Caco-2 (cell line): ENCODE data around the gene OR4X2. TPM values are rescaled to one million over a fixed set of nuclear protein-coding genes. Genes with fewer than 3 reads are reported as not detected.

ENCODE experiments used
- BruUV-seq: library from RNA; stranded (reverse); fragments of 400-500 nt; replicated peaks from 2 replicates; lab custom pipeline; 2021; lab: Mats Ljungman, UMichigan
- CTCF ChIA-PET: fragments of 300-600 bp; sonication (Branson Sonifier 250); formaldehyde crosslinking; loops from one replicate; lab custom pipeline; 2022; ENCODE audit warnings: antibody characterized with exemption; lab: Charles Lee
- POLR2A ChIA-PET: fragments of 300-600 bp; sonication (Branson Sonifier 250); formaldehyde crosslinking; loops from one replicate; lab custom pipeline; 2022; ENCODE audit warnings: antibody characterized with exemption; lab: Charles Lee
- DNase-seq, 2 experiments: peaks; one replicate each; pipeline versions ENCODE4 v3.0.0 to v3.0.0-alpha.2; 2020 to 2022
- H3K27me3 ChIP-seq: replicated peaks from 2 replicates; pipeline ENCODE4 v1.6.0; 2011; ENCODE audit warnings: low read length; ENCODE audit not compliant: control insufficient read depth, insufficient read depth
- H3K36me3 ChIP-seq: 2 replicates; pipeline ENCODE4 v1.5.1; 2011; ENCODE audit warnings: low read length; ENCODE audit not compliant: control insufficient read depth, insufficient read depth
- H3K4me1 ChIP-seq: fragments of 250-450 bp; sonication (Bioruptor Pico); 2 replicates; pipeline ENCODE4 v1.5.1; 2020; ENCODE audit warnings: mild to moderate bottlenecking
- H3K4me3 ChIP-seq: 2 replicates; pipeline ENCODE4 v1.5.1; 2011; ENCODE audit warnings: low read depth, mild to moderate bottlenecking, control low read depth, low read length
- H3K9me3 ChIP-seq: fragments of 250-450 bp; sonication (Bioruptor Pico); 2 replicates; pipeline ENCODE4 v1.5.1; 2020; ENCODE audit warnings: mild to moderate bottlenecking, moderate library complexity
- H3K27ac Mint-ChIP-seq: one replicate; pipeline ENCODE4 v1.8.0; 2022; ENCODE audit warnings: mixed read lengths; ENCODE audit not compliant: unreplicated experiment
- H3K27me3 Mint-ChIP-seq: one replicate; pipeline ENCODE4 v1.8.0; 2022; ENCODE audit warnings: mixed read lengths; ENCODE audit not compliant: insufficient read depth, unreplicated experiment
- H3K36me3 Mint-ChIP-seq: one replicate; pipeline ENCODE4 v1.8.0; 2022; ENCODE audit warnings: mild to moderate bottlenecking, mixed read lengths; ENCODE audit not compliant: insufficient read depth, unreplicated experiment
- H3K4me1 Mint-ChIP-seq: one replicate; pipeline ENCODE4 v1.8.0; 2022; ENCODE audit warnings: low read depth, mixed read lengths; ENCODE audit not compliant: unreplicated experiment
- H3K4me3 Mint-ChIP-seq: one replicate; pipeline ENCODE4 v1.8.0; 2022; ENCODE audit warnings: mild to moderate bottlenecking, moderate library complexity, mixed read lengths; ENCODE audit not compliant: unreplicated experiment
- H3K9me3 Mint-ChIP-seq: one replicate; pipeline ENCODE4 v1.8.0; 2022; ENCODE audit warnings: mixed read lengths; ENCODE audit not compliant: unreplicated experiment
- intact Hi-C: fragments of 100-400 bp; cut with micrococcal nuclease; formaldehyde crosslinking; loops from one replicate; pipeline ENCODE4 v1.10.0; 2022; ENCODE audit not compliant: unreplicated experiment
- total RNA-seq: library from RNA; stranded (reverse); gene quantifications from 2 replicates; pipeline ENCODE4 v1.2.3, GENCODE V29; 2022
- TF ChIP-seq, protein P1 (sequence below), 2 experiments: fragments of 200-600 bp in 1 of 2; IDR thresholded peaks; 1 replicate in 1 of 2; 2 replicates in 1 of 2; pipeline versions ENCODE4 v1.5.1 to v1.8.0; 2011 to 2022; ENCODE audit warnings: antibody characterized with exemption in 1 of 2, control low read depth in 1 of 2, inconsistent platforms in 1 of 2, low read depth in 1 of 2, low read length in 1 of 2, mild to moderate bottlenecking in 1 of 2, moderate library complexity in 1 of 2; ENCODE audit not compliant: insufficient read depth in 1 of 2, severe bottlenecking in 1 of 2, unreplicated experiment in 1 of 2

OR4X2 gene
- total RNA-seq, 1 experiment from 2014 or later: not detected

DNA sequence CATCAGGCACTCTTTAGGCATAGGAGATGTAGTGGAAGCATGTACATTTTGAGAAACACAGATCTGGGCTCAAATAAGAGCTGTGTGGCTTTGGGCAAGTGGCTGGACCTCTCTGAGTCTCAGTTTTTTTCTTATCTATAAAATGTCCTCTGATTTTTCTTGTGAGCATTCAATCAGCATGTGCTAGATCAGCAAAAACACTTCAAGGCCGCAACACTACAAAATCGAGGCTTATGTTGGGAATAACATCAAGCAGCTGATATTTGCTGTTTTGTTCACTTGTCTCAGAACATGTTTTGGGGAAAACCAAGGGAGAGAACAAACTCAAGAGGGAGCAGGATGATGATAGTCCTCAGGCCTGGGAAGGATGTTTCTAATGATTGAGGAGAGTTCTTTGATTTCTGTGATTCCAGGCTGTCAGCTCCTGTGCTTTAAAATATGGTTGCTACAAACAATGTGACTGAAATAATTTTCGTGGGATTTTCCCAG lies 18.6 kb downstream of the OR4X2 start, which contains the start of gene OR4X1:
TSS of gene OR4X1 (plus strand) at position 439 of the 489 bp plus-strand sequence. CDS start at position 439, 0 bp downstream.
- Mint-ChIP-seq H3K36me3 (no peaks in the 10 kb centered on the region), H3K9me3 (no peaks in the 10 kb centered on the region), H3K27me3 (peaks cover 4% of the 10 kb centered on the region), H3K4me3 (no peak within 1 kb of the TSS), H3K27ac (no peak within 1 kb of the TSS), H3K4me1 (no peaks in the 10 kb centered on the region)
- intact Hi-C loops: no loop called here
- no peaks in the 10 kb centered on the region for H3K9me3 ChIP-seq
- BruUV-seq: no TSS peak
- no peaks in the 10 kb centered on the region for H3K36me3 ChIP-seq
- no peaks in the 10 kb centered on the region for H3K27me3 ChIP-seq
- TF ChIP-seq, protein P1, sequence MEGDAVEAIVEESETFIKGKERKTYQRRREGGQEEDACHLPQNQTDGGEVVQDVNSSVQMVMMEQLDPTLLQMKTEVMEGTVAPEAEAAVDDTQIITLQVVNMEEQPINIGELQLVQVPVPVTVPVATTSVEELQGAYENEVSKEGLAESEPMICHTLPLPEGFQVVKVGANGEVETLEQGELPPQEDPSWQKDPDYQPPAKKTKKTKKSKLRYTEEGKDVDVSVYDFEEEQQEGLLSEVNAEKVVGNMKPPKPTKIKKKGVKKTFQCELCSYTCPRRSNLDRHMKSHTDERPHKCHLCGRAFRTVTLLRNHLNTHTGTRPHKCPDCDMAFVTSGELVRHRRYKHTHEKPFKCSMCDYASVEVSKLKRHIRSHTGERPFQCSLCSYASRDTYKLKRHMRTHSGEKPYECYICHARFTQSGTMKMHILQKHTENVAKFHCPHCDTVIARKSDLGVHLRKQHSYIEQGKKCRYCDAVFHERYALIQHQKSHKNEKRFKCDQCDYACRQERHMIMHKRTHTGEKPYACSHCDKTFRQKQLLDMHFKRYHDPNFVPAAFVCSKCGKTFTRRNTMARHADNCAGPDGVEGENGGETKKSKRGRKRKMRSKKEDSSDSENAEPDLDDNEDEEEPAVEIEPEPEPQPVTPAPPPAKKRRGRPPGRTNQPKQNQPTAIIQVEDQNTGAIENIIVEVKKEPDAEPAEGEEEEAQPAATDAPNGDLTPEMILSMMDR (IDR thresholded peaks at IDR 0.05; ENCODE audit: insufficient read depth in 1 of 2, low read depth in 1 of 2, low read length in 1 of 2, severe bottlenecking in 1 of 2, unreplicated experiment in 1 of 2): no peak
- ChIA-PET CTCF (no interaction called here), POLR2A (no interaction called here)
- H3K4me3 ChIP-seq: no peak within 1 kb of the TSS
- DNase-seq: no peak
- H3K4me1 ChIP-seq: no peaks in the 10 kb centered on the region

DNA sequence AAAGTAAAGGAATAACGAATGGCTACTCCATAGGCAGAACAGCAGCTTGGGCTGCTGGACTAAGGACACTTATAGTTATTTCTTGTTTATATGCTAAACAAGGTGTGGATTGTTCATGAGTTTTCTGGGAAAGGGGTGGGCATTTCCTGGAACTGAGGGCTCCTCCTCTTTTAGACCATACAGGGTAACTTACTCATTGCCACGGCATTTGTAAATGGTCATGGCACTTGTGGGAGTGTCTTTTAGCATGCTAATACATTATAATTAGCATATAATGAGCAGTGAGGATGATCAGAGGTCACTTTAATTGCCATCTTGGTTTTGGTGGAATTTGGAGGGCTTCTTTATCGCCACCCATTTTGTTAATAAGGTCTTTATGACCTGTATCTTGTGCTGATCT lies 25.7 kb downstream of the OR4X2 start:
- H3K4me1 ChIP-seq: no peaks in the 10 kb centered on the region
- TF ChIP-seq, protein P1 (IDR thresholded peaks at IDR 0.05; ENCODE audit: insufficient read depth in 1 of 2, low read depth in 1 of 2, low read length in 1 of 2, severe bottlenecking in 1 of 2, unreplicated experiment in 1 of 2): no peak
- peaks cover 4% of the 10 kb centered on the region for H3K27me3 Mint-ChIP-seq
- no peaks in the 10 kb centered on the region for H3K9me3 Mint-ChIP-seq
- H3K36me3 ChIP-seq: no peaks in the 10 kb centered on the region
- intact Hi-C loops: no loop called here
- H3K4me1 Mint-ChIP-seq: no peaks in the 10 kb centered on the region
- ChIA-PET POLR2A (no interaction called here), CTCF (no interaction called here)
- H3K4me3 ChIP-seq: no peak overlapping the region
- no TSS peak for BruUV-seq
- H3K4me3 Mint-ChIP-seq: no peak overlapping the region
- H3K9me3 ChIP-seq: no peaks in the 10 kb centered on the region
- H3K27ac Mint-ChIP-seq: no peak overlapping the region
- H3K36me3 Mint-ChIP-seq: no peaks in the 10 kb centered on the region
- no peaks in the 10 kb centered on the region for H3K27me3 ChIP-seq
- DNase-seq: no peak

DNA sequence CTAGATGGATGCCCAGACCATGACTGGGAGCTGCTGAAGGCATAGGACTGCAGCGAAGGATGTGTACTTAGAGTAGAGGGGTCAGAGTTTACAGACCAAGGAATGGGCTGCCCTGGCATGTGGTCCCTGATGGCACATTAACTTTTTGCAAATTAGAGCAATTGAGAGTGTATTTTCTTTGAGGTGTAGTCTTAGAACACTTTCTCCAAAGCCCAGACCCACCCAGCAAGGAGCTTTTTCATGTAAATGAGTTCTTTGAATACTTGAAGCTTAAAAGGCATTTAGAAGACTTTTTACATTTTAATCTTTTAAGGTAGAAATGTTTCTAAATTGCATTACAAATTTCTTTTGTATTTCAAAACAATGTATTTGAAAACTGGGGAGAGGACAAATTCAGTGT lies 27.7 kb downstream of the OR4X2 start:
- TF ChIP-seq, protein P1 (IDR thresholded peaks at IDR 0.05; ENCODE audit: insufficient read depth in 1 of 2, low read depth in 1 of 2, low read length in 1 of 2, severe bottlenecking in 1 of 2, unreplicated experiment in 1 of 2): no peak
- DNase-seq: no peak
- peaks cover 4% of the 10 kb centered on the region for H3K27me3 Mint-ChIP-seq
- ChIA-PET CTCF (no interaction called here), POLR2A (no interaction called here)
- Histone ChIP-seq H3K27me3 (no peaks in the 10 kb centered on the region), H3K4me3 (no peak overlapping the region), H3K9me3 (no peaks in the 10 kb centered on the region), H3K4me1 (no peaks in the 10 kb centered on the region), H3K36me3 (no peaks in the 10 kb centered on the region)
- H3K27ac Mint-ChIP-seq: no peak overlapping the region
- intact Hi-C loops: no loop called here
- H3K4me1 Mint-ChIP-seq: no peaks in the 10 kb centered on the region
- H3K9me3 Mint-ChIP-seq: no peaks in the 10 kb centered on the region
- no peaks in the 10 kb centered on the region for H3K36me3 Mint-ChIP-seq
- no TSS peak for BruUV-seq
- H3K4me3 Mint-ChIP-seq: no peak overlapping the region

Other genes starting within 250 kb of the OR4X2 start
- not detected in 2 replicates for gene OR4B1, start 28.3 kb upstream of the OR4X2 start, total RNA-seq
- gene OR4X1, start 18.8 kb downstream of the OR4X2 start, total RNA-seq: not detected in 2 replicates
- gene OR4S1, start 61.1 kb downstream of the OR4X2 start, total RNA-seq: not detected in 2 replicates
- gene OR4C3, start 79.8 kb downstream of the OR4X2 start, total RNA-seq: not detected in 2 replicates
- gene OR4C5, start 121.4 kb downstream of the OR4X2 start, total RNA-seq: not detected in 2 replicates
- not detected in 2 replicates for gene OR4A47, start 243.7 kb downstream of the OR4X2 start, total RNA-seq